PC-9 (cell line): ENCODE measurements around the gene SYCP2. TPM values are rescaled to one million over a fixed set of nuclear protein-coding genes. Genes with fewer than 3 reads are reported as not detected.

ENCODE experiments used
- BruUV-seq: library from RNA; stranded (reverse); fragments of 400-500 nt; replicated peaks from 2 replicates; lab custom pipeline; 2021; lab: Mats Ljungman, UMichigan
- CTCF ChIA-PET: fragments of 300-600 bp; sonication (Branson Sonifier 250); formaldehyde crosslinking; loops from one replicate; lab custom pipeline; 2022; ENCODE audit warnings: antibody characterized with exemption; lab: Charles Lee
- POLR2A ChIA-PET: fragments of 300-600 bp; sonication (Branson Sonifier 250); formaldehyde crosslinking; loops from one replicate; lab custom pipeline; 2022; ENCODE audit warnings: antibody characterized with exemption; ENCODE audit not compliant: unreplicated experiment; lab: Charles Lee
- DNase-seq, 2 experiments: peaks; one replicate each; pipeline versions ENCODE4 v3.0.0 to v3.0.0-alpha.2; 2015 to 2022; ENCODE audit warnings: mixed read lengths in 1 of 2
- H2AFZ ChIP-seq: fragments of 200-600 bp; sonication (generic); 2 replicates; pipeline ENCODE4 v1.8.1; 2017; ENCODE audit warnings: antibody characterized with exemption
- H3F3A ChIP-seq: fragments of 200-600 bp; sonication (generic); 2 replicates; pipeline ENCODE4 v1.8.1; 2017; ENCODE audit warnings: antibody characterized with exemption, mild to moderate bottlenecking, low read depth; ENCODE audit not compliant: insufficient read depth
- H3K27ac ChIP-seq: fragments of 200-600 bp; sonication (generic); 2 replicates; pipeline ENCODE4 v1.6.1; 2016; ENCODE audit warnings: mixed run types
- H3K27me3 ChIP-seq: fragments of 200-600 bp; sonication (generic); 2 replicates; pipeline ENCODE4 v1.6.1; 2016; ENCODE audit warnings: low read depth, mixed run types; ENCODE audit not compliant: insufficient read depth
- H3K36me3 ChIP-seq: fragments of 200-600 bp; sonication (generic); 2 replicates; pipeline ENCODE4 v1.6.1; 2016; ENCODE audit warnings: low read depth, mixed run types
- H3K4me1 ChIP-seq: fragments of 200-600 bp; sonication (generic); replicated peaks from 2 replicates; pipeline ENCODE4 v1.6.1; 2016; ENCODE audit warnings: mixed run types; ENCODE audit not compliant: insufficient read depth
- H3K4me2 ChIP-seq: fragments of 200-600 bp; sonication (generic); 2 replicates; pipeline ENCODE4 v1.6.1; 2017; ENCODE audit warnings: mixed run types
- H3K4me3 ChIP-seq: fragments of 200-600 bp; sonication (generic); 2 replicates; pipeline ENCODE4 v1.6.1; 2016; ENCODE audit warnings: mixed run types
- H3K79me2 ChIP-seq: fragments of 200-600 bp; sonication (generic); 2 replicates; pipeline ENCODE4 v1.6.1; 2017; ENCODE audit warnings: low read depth, mixed run types
- H3K9me2 ChIP-seq: fragments of 200-600 bp; sonication (generic); 2 replicates; pipeline ENCODE4 v1.8.1; 2017; ENCODE audit warnings: mild to moderate bottlenecking; ENCODE audit not compliant: insufficient read depth
- H3K9me3 ChIP-seq: fragments of 200-600 bp; sonication (generic); 2 replicates; pipeline ENCODE4 v1.8.1; 2016; ENCODE audit warnings: low read depth; ENCODE audit not compliant: insufficient read depth
- H4K20me1 ChIP-seq: fragments of 200-600 bp; sonication (generic); 2 replicates; pipeline ENCODE4 v1.8.1; 2017; ENCODE audit not compliant: insufficient read depth
- CTCF ChIP-seq: fragments of 200-600 bp; sonication (generic); conservative IDR thresholded peaks from 2 replicates; pipeline ENCODE4 v1.6.1; 2017; ENCODE audit warnings: mixed run types, antibody characterized with exemption, mild to moderate bottlenecking, moderate library complexity
- EZH2 ChIP-seq: fragments of 200-600 bp; sonication (generic); IDR thresholded peaks from 2 replicates; pipeline ENCODE4 v1.8.0; 2017; ENCODE audit warnings: antibody characterized with exemption, low read depth
- intact Hi-C: fragments of 100-400 bp; cut with micrococcal nuclease; formaldehyde crosslinking; loops from one replicate; pipeline ENCODE4 v1.10.0; 2022; ENCODE audit not compliant: unreplicated experiment
- total RNA-seq: library from RNA; stranded (reverse); gene quantifications from 2 replicates; pipeline ENCODE4 v1.2.3, GENCODE V29; 2021

SYCP2 gene
- total RNA-seq, 1 experiment from 2014 or later: 1.8 TPM

GRCh38 chr20:59864726-59865125 lies 68.7 kb downstream of the SYCP2 start:
- DNase-seq: no peak
- POLR2A ChIA-PET: no interaction called here
- no peak overlapping the region for H3K4me2 ChIP-seq
- no peaks in the 10 kb centered on the region for H3K79me2 ChIP-seq
- no peaks in the 10 kb centered on the region for H3F3A ChIP-seq
- no peaks in the 10 kb centered on the region for H3K9me2 ChIP-seq
- H3K9me3 ChIP-seq: no peaks in the 10 kb centered on the region; the same call in 1 of the 2 replicates
- H2AFZ ChIP-seq: no peak overlapping the region
- H3K4me3 ChIP-seq: no peak overlapping the region
- TF ChIP-seq EZH2: no peak
- TF ChIP-seq CTCF: no peak
- CTCF ChIA-PET: no interaction called here
- no peak overlapping the region for H3K27ac ChIP-seq
- no peaks in the 10 kb centered on the region for H3K27me3 ChIP-seq
- intact Hi-C loops: no loop called here
- peaks cover 13% of the 10 kb centered on the region; the same call in 1 of the 2 replicates for H3K36me3 ChIP-seq
- no TSS peak for BruUV-seq
- H3K4me1 ChIP-seq: no peaks in the 10 kb centered on the region
- H4K20me1 ChIP-seq: no peaks in the 10 kb centered on the region

GRCh38 chr20:59863058-59863457 lies 70.4 kb downstream of the SYCP2 start:
- TF ChIP-seq CTCF (no peak), EZH2 (no peak)
- H2AFZ ChIP-seq: no peak overlapping the region
- no peaks in the 10 kb centered on the region for H3K9me2 ChIP-seq
- H3K36me3 ChIP-seq: peaks cover 16% of the 10 kb centered on the region; the same call in 1 of the 2 replicates
- BruUV-seq: no TSS peak
- no peak for DNase-seq
- no peaks in the 10 kb centered on the region for H3K79me2 ChIP-seq
- no peak overlapping the region for H3K4me3 ChIP-seq
- no peaks in the 10 kb centered on the region for H3K4me1 ChIP-seq
- intact Hi-C loops: no loop called here
- H3K27me3 ChIP-seq: no peaks in the 10 kb centered on the region
- POLR2A ChIA-PET: no interaction called here
- H3K9me3 ChIP-seq: peaks cover 8% of the 10 kb centered on the region; the same call in 1 of the 2 replicates
- no peaks in the 10 kb centered on the region for H4K20me1 ChIP-seq
- H3F3A ChIP-seq: no peaks in the 10 kb centered on the region
- H3K27ac ChIP-seq: no peak overlapping the region
- no peak overlapping the region for H3K4me2 ChIP-seq
- CTCF ChIA-PET: no interaction called here

GRCh38 chr20:59861401-59861800 lies 72.0 kb downstream of the SYCP2 start:
- Histone ChIP-seq H3F3A (no peaks in the 10 kb centered on the region), H3K4me1 (no peaks in the 10 kb centered on the region), H4K20me1 (no peaks in the 10 kb centered on the region), H3K4me3 (no peak overlapping the region), H3K27me3 (no peaks in the 10 kb centered on the region), H3K36me3 (peaks cover 16% of the 10 kb centered on the region; the same call in 1 of the 2 replicates), H3K9me3 (peaks cover 8% of the 10 kb centered on the region; the same call in 1 of the 2 replicates), H3K79me2 (no peaks in the 10 kb centered on the region), H3K4me2 (no peak overlapping the region), H3K9me2 (no peaks in the 10 kb centered on the region), H3K27ac (no peak overlapping the region), H2AFZ (no peak overlapping the region)
- no peak for DNase-seq
- POLR2A ChIA-PET: no interaction called here
- BruUV-seq: no TSS peak
- CTCF ChIA-PET: no interaction called here
- TF ChIP-seq EZH2: no peak
- TF ChIP-seq CTCF: no peak
- intact Hi-C loops: no loop called here
